IMR-90 (cell line): Measurements from ENCODE around the gene PLEKHA4. TPM values are rescaled to one million over a fixed set of nuclear protein-coding genes. Genes with fewer than 3 reads are reported as not detected.

Experiments
- ATAC-seq: fragments of 200-7000 bp; cut with Tn5 transposase; 2 replicates; pipeline ENCODE4 v1.9.1; 2020; ENCODE audit warnings: low read depth, mild to moderate bottlenecking, moderate library complexity
- BruUV-seq: library from RNA; stranded (reverse); fragments of 400-500 nt; replicated peaks from 2 replicates; lab custom pipeline; 2021; lab: Mats Ljungman, UMichigan
- CTCF ChIA-PET: fragments of 300-600 bp; formaldehyde crosslinking; extraction: SDS; loops from one replicate; lab custom pipeline; 2021; ENCODE audit warnings: antibody characterized with exemption; lab: Yijun Ruan, JAX
- POLR2A ChIA-PET: fragments of 300-600 bp; sonication (Branson Sonifier 250); formaldehyde crosslinking; loops from one replicate; lab custom pipeline; 2022; ENCODE audit warnings: antibody characterized with exemption; ENCODE audit not compliant: unreplicated experiment; lab: Charles Lee
- DNase-seq: peaks from one replicate; pipeline ENCODE4 v3.0.0; 2013
- H2AFZ ChIP-seq: replicated peaks from 2 replicates; pipeline ENCODE3; 2013; ENCODE audit warnings: low read length, mild to moderate bottlenecking; ENCODE audit not compliant: poor library complexity
- H2AK5ac ChIP-seq: 2 replicates; pipeline ENCODE4 v1.6.1; 2013; ENCODE audit warnings: low read depth, low read length, inconsistent platforms
- H2AK9ac ChIP-seq: replicated peaks from 2 replicates; pipeline ENCODE3; 2013; ENCODE audit warnings: mild to moderate bottlenecking, low read depth, low read length, moderate library complexity; ENCODE audit not compliant: poor library complexity
- H2BK120ac ChIP-seq: 2 replicates; pipeline ENCODE4 v1.6.1; 2013; ENCODE audit warnings: low read depth, low read length, inconsistent platforms
- H2BK15ac ChIP-seq: 3 replicates; pipeline ENCODE4 v1.6.1; 2013; ENCODE audit warnings: low read depth, low read length, inconsistent platforms
- H2BK20ac ChIP-seq: 2 replicates; pipeline ENCODE4 v1.6.1; 2013; ENCODE audit warnings: low read depth, mild to moderate bottlenecking, inconsistent platforms, low read length, moderate library complexity
- H2BK5ac ChIP-seq: 2 replicates; pipeline ENCODE4 v1.6.1; 2013; ENCODE audit warnings: mild to moderate bottlenecking, low read depth, low read length, inconsistent platforms; ENCODE audit not compliant: poor library complexity, severe bottlenecking
- H3K14ac ChIP-seq: replicated peaks from 2 replicates; pipeline ENCODE4 v1.6.1; 2013; ENCODE audit warnings: low read depth, low read length, inconsistent platforms
- H3K18ac ChIP-seq: 2 replicates; pipeline ENCODE4 v1.6.1; 2013; ENCODE audit warnings: low read depth, low read length, control low read depth
- H3K23ac ChIP-seq: 2 replicates; pipeline ENCODE4 v1.6.1; 2013; ENCODE audit warnings: low read depth, low read length, inconsistent platforms
- H3K27ac ChIP-seq: 2 replicates; pipeline ENCODE4 v1.5.1; 2013; ENCODE audit warnings: mild to moderate bottlenecking, control low read depth, low read length; ENCODE audit not compliant: insufficient read depth
- H3K27me3 ChIP-seq: 2 replicates; pipeline ENCODE4 v1.6.1; 2013; ENCODE audit warnings: low read length; ENCODE audit not compliant: control insufficient read depth, insufficient read depth
- H3K36me3 ChIP-seq: 2 replicates; pipeline ENCODE4 v1.6.1; 2013; ENCODE audit warnings: low read length, mixed read lengths; ENCODE audit not compliant: control insufficient read depth, insufficient read depth
- H3K4ac ChIP-seq: 2 replicates; pipeline ENCODE4 v1.6.1; 2013; ENCODE audit warnings: low read depth, low read length, inconsistent platforms
- H3K4me1 ChIP-seq: 2 replicates; pipeline ENCODE4 v1.6.1; 2013; ENCODE audit warnings: low read length, mixed read lengths; ENCODE audit not compliant: control insufficient read depth, insufficient read depth
- H3K4me2 ChIP-seq: 2 replicates; pipeline ENCODE4 v1.6.1; 2013; ENCODE audit warnings: low read depth, mild to moderate bottlenecking, control low read depth, low read length, moderate library complexity
- H3K4me3 ChIP-seq: 2 replicates; pipeline ENCODE4 v1.5.1; 2013; ENCODE audit warnings: low read depth, mild to moderate bottlenecking, control low read depth, low read length, moderate library complexity; ENCODE audit not compliant: insufficient read depth
- H3K56ac ChIP-seq: 2 replicates; pipeline ENCODE4 v1.6.1; 2013; ENCODE audit warnings: low read length, inconsistent platforms; ENCODE audit not compliant: insufficient read depth; ENCODE audit errors: extremely low read depth
- H3K79me1 ChIP-seq, 2 experiments: 2 replicates each; pipeline ENCODE4 v1.6.1; 2013; ENCODE audit warnings: low read length in 2 of 2, inconsistent platforms in 1 of 2, low read depth in 1 of 2
- H3K9ac ChIP-seq: 2 replicates; pipeline ENCODE4 v1.6.1; 2013; ENCODE audit warnings: low read depth, low read length, control low read depth
- H3K9me1 ChIP-seq: 2 replicates; pipeline ENCODE4 v1.6.1; 2013; ENCODE audit warnings: low read length, inconsistent platforms; ENCODE audit not compliant: insufficient read depth
- H3K9me3 ChIP-seq: 2 replicates; pipeline ENCODE4 v1.6.1; 2013; ENCODE audit warnings: low read length; ENCODE audit not compliant: control insufficient read depth, insufficient read depth
- H4K20me1 ChIP-seq: 2 replicates; pipeline ENCODE4 v1.6.1; 2013; ENCODE audit warnings: low read length, inconsistent platforms; ENCODE audit not compliant: insufficient read depth
- H4K5ac ChIP-seq: 2 replicates; pipeline ENCODE4 v1.6.1; 2013; ENCODE audit warnings: mild to moderate bottlenecking, low read depth, low read length, control low read depth
- H4K8ac ChIP-seq, 2 experiments: 2 replicates each; pipeline ENCODE4 v1.6.1; 2013; ENCODE audit warnings: low read depth in 2 of 2, low read length in 2 of 2, control low read depth in 1 of 2, inconsistent platforms in 1 of 2
- H4K91ac ChIP-seq: 2 replicates; pipeline ENCODE4 v1.6.1; 2013; ENCODE audit warnings: low read depth, low read length, inconsistent platforms; ENCODE audit not compliant: insufficient read depth
- MAZ ChIP-seq: IDR thresholded peaks from 2 replicates; pipeline ENCODE4 v1.6.1; 2012; ENCODE audit warnings: low read depth, mild to moderate bottlenecking, low read length, improper control_type of control experiment, moderate library complexity, borderline replicate concordance
- RFX5 ChIP-seq: IDR thresholded peaks from 2 replicates; pipeline ENCODE4 v1.8.0; 2012; ENCODE audit warnings: low read depth, mild to moderate bottlenecking, low read length, moderate library complexity
- SMC3 ChIP-seq: fragments of 150-350 bp; IDR thresholded peaks from 2 replicates; pipeline ENCODE4 v1.6.1; 2016; ENCODE audit warnings: low read depth, mild to moderate bottlenecking, antibody characterized with exemption, low read length, moderate library complexity
- WGBS, 2 experiments: methylation state at CpG; one replicate each; pipeline versions ENCODE4 v1.1.5 to v1.1.7; 2013; ENCODE audit warnings: missing lambda C conversion rate in 2 of 2; ENCODE audit not compliant: insufficient read length in 1 of 2; ENCODE audit errors: extremely low coverage in 2 of 2; 5-methylcytosine and 5-hydroxymethylcytosine counted together
- dilution Hi-C: fragments of 300-500 bp; cut with HindIII; formaldehyde crosslinking; loops from one replicate; pipeline ENCODE4 v1.14.3; 2018; ENCODE audit warnings: low sequenced_read_pairs; ENCODE audit not compliant: unreplicated experiment
- in situ Hi-C: fragments of 300-500 bp; cut with MboI; formaldehyde crosslinking; loops from 3 replicates; pipeline ENCODE4 v1.14.3; 2019; ENCODE audit warnings: low sequenced_read_pairs, inconsistent platforms, mixed read lengths
- intact Hi-C: fragments of 100-400 bp; cut with micrococcal nuclease; formaldehyde crosslinking; loops from 2 replicates; pipeline ENCODE4 v1.10.0; 2022
- polyA plus RNA-seq, 3 experiments: library from polyadenylated mRNA; depleted of rRNA; stranded (reverse); fragments of >200 nt; gene quantifications; 2 replicates each; pipeline ENCODE4 v1.2.3, GENCODE V29; 2012; ENCODE audit warnings: low replicate concordance in 1 of 3
- total RNA-seq: library from RNA; depleted of rRNA; stranded (reverse); fragments of >200 nt; gene quantifications from 2 replicates; pipeline ENCODE4 v1.2.3, GENCODE V29; 2012

The PLEKHA4 gene
- total and polyA plus RNA-seq, 2 of the 4 experiments (the other 2 are of a cell fraction) = 4.5 to 14.4 TPM

DNA sequence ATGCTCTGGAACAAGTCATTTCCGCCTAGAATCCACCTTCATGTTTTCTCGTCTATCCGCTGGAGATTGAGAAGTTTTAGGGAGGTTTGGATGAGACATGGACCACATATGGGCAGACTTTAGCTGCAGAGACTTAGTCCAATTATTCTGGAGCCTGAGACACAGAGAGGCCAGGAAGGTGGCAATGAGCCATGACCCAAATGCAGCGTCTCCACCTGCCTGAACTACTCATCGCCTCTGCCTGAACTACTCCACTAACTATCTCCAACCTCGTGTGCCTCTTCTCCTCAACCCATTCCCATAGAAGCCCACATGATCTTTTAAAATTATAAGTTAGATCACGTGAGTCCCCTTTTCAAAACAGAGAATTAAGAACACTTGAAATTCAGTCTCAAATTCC, 5.6 kb downstream of the PLEKHA4 start:
- intact Hi-C loops = no loop called here
- H3K79me1 ChIP-seq = peaks cover 12 to 37% of the 10 kb centered on the region in 2 experiments
- WGBS, 2 experiments = 100% methylated on average over 2 of the region's 7 CpGs; no CpG with 5 or more reads in 1 of the 2 experiments
- no peak overlapping the region for H3K27ac ChIP-seq
- ATAC-seq (no peak), DNase-seq (no peak)
- no TSS peak for BruUV-seq
- H2BK15ac ChIP-seq = no peak overlapping the region
- no peak overlapping the region for H3K4ac ChIP-seq
- no peak overlapping the region for H2AK5ac ChIP-seq
- H3K23ac ChIP-seq = no peak overlapping the region
- no peaks in the 10 kb centered on the region for H3K27me3 ChIP-seq
- in situ Hi-C loops = no loop called here
- no peak overlapping the region for H3K4me2 ChIP-seq
- no peak overlapping the region for H2BK20ac ChIP-seq
- H4K5ac ChIP-seq = no peak overlapping the region
- no peak overlapping the region for H2BK120ac ChIP-seq
- CTCF ChIA-PET = interaction anchor here (1.5 kb wide), 1 partner anchor 108 kb away, joined by 4 read pairs; no protein-coding TSS in a partner anchor
- H3K36me3 ChIP-seq = peaks cover 40% of the 10 kb centered on the region
- H4K8ac ChIP-seq = no peak overlapping the region
- H3K18ac ChIP-seq = no peak overlapping the region
- H3K4me1 ChIP-seq = peaks cover 13% of the 10 kb centered on the region
- H3K9me3 ChIP-seq = no peaks in the 10 kb centered on the region
- H3K9ac ChIP-seq = no peak overlapping the region
- dilution Hi-C loops = no loop called here
- no peak overlapping the region for H2AFZ ChIP-seq
- TF ChIP-seq RFX5 (no peak), SMC3 (no peak), MAZ (no peak)
- no peak overlapping the region for H2AK9ac ChIP-seq
- 0 out of 2 replicates have a peak, but pooled peaks cover 9% of the 10 kb centered on the region for H3K9me1 ChIP-seq
- no peak overlapping the region for H3K56ac ChIP-seq
- no peaks in the 10 kb centered on the region for H4K20me1 ChIP-seq
- no peak overlapping the region for H3K4me3 ChIP-seq
- H4K91ac ChIP-seq = no peak overlapping the region
- H2BK5ac ChIP-seq = no peak overlapping the region
- POLR2A ChIA-PET = no interaction called here
- H3K14ac ChIP-seq = no peak overlapping the region
